ENCODE results near the gene OR2V1.
"Not testable (repeated sequence)": the region's sequence is repeated elsewhere in the genome, so short reads cannot be mapped to it uniquely, and the experiment has no call there.

Gene OR2V1

GRCh38 chr5:181170237-181170825 is 39.4 kb upstream of the OR2V1 start:
- DNase-seq (ENCODE audit: low spot score): no peak
- TF ChIP-seq, protein P1, sequence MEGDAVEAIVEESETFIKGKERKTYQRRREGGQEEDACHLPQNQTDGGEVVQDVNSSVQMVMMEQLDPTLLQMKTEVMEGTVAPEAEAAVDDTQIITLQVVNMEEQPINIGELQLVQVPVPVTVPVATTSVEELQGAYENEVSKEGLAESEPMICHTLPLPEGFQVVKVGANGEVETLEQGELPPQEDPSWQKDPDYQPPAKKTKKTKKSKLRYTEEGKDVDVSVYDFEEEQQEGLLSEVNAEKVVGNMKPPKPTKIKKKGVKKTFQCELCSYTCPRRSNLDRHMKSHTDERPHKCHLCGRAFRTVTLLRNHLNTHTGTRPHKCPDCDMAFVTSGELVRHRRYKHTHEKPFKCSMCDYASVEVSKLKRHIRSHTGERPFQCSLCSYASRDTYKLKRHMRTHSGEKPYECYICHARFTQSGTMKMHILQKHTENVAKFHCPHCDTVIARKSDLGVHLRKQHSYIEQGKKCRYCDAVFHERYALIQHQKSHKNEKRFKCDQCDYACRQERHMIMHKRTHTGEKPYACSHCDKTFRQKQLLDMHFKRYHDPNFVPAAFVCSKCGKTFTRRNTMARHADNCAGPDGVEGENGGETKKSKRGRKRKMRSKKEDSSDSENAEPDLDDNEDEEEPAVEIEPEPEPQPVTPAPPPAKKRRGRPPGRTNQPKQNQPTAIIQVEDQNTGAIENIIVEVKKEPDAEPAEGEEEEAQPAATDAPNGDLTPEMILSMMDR (IDR thresholded peaks at IDR 0.05; ENCODE audit: extremely low read depth, missing control alignments): no peak

- not testable (repeated sequence) for DNase-seq (ENCODE audit: low spot score)
Observed at GRCh38 chr5:181169459-181170236, 38.7 kb upstream of the OR2V1 start.

DNA sequence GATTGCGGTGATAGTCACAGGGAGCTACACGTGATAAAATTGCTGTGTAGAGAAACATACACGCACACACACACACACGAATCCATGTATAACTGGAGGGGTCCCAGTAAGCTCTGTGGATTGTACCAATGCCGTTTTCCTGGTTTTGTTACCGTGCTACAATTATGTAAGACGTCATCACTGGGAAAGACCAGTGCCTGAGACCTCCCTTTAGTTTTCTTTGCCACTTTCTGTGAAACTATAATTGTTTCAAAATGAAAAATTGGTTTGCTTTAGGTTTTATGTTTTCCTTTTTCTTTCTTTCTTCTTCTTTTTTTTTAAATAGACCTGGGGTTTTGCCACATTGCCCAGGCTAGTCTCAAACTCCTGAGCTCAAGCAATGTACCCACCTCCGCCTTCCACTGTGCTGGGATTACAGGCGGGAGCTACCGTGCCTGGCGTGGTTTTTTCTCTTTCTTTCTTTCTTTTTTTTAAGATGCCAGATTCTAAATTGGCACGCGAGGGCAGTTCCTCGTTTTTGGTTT is 37.7 kb upstream of the OR2V1 start:
- TF ChIP-seq, protein P1 (IDR thresholded peaks at IDR 0.05; ENCODE audit: extremely low read depth, missing control alignments): no peak
- no peak for DNase-seq (ENCODE audit: low spot score)

DNA sequence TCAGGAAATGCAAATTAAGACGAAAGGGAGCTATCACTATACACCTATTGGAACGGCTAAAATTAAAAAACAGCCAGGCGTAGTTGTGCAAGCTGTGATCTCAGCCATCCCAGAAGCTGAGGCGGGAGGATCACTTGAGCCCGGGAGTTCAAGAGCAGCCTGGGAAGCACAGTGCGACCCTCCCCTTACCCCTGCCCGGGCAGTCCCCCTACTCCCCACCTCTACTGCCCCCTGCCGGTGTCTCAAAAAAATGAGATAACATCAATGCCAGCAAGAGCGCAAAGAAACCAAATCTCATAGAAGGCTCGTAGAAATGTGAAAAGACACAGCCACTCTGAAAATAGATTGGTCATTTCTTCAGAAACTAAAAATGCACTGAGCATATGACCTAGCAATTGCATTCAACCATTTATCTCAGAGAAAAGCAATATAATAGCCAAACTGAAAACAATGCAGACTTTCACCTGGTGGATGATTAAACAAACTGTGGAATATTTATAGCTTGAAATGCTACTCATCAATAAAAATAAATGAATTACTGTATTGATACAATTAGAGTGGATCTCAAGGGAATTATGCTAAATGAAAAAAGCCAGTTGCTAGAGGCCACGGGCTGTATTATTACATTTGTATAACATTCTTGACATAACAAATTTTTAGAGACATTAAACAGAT is 37.0 kb upstream of the OR2V1 start:
- TF ChIP-seq, protein P1 (IDR thresholded peaks at IDR 0.05; ENCODE audit: extremely low read depth, missing control alignments): peak; percentile 14
- DNase-seq (ENCODE audit: low spot score): no peak

DNA sequence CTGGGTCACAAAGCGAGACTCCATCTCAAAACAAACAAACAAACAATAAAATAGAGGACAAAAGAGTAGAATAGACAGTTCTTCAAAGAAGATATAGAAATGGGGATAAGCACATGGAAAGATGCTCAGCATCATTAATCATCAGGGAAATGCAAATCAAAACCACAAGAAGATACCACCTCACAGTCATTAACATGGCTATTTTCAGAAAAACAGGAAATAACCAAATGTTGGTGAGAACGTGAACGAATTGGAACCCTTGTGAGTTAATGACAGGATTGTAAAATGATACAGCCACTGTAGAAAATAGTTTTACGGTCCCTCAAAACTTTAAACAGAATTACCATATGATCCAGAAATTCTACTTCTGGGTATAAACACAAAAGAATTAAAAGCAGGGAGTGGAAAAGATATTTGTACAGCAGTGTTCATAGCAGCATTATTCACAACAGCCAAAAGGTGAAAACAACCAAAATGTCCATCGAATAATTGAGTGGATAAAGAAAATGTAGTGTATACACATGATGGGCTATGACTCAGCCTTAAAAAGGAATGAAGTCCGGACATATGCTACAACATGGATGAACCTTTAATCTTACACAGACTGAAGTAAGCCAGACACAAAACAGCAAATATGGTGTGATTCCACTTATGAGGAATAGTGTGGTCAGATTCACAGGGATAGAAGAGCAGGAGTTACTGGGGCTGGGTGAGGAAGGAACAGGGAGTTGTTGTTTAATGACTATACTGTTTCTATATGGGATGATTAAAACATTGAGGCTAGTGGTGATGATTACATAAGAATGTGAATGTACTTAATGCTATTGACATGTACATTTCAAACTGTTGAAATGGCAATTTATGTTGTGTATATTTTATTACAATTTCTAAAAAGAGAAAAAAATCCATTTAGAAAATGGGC is 36.1 kb upstream of the OR2V1 start:
- TF ChIP-seq, protein P1 (IDR thresholded peaks at IDR 0.05; ENCODE audit: extremely low read depth, missing control alignments): no peak
- no peak for DNase-seq (ENCODE audit: low spot score)

GRCh38 chr5:181164076-181164952 is 33.3 kb upstream of the OR2V1 start:
- no peak for DNase-seq (ENCODE audit: low spot score)
- TF ChIP-seq, protein P1 (IDR thresholded peaks at IDR 0.05; ENCODE audit: extremely low read depth, missing control alignments): no peak

Measured in GM20000 (cell line).